Measurements from ENCODE around the gene MEGF6. TPM values are rescaled to one million over a fixed set of nuclear protein-coding genes. Genes with fewer than 3 reads are reported as not detected.

MEGF6 gene
- total and polyA plus RNA-seq, 9 of the 15 experiments (the other 6 are each of a cell fraction or from before 2014, with no cell fraction given) = 0.03 to 1.7 (median 0.24) TPM; not detected in 3

DNA sequence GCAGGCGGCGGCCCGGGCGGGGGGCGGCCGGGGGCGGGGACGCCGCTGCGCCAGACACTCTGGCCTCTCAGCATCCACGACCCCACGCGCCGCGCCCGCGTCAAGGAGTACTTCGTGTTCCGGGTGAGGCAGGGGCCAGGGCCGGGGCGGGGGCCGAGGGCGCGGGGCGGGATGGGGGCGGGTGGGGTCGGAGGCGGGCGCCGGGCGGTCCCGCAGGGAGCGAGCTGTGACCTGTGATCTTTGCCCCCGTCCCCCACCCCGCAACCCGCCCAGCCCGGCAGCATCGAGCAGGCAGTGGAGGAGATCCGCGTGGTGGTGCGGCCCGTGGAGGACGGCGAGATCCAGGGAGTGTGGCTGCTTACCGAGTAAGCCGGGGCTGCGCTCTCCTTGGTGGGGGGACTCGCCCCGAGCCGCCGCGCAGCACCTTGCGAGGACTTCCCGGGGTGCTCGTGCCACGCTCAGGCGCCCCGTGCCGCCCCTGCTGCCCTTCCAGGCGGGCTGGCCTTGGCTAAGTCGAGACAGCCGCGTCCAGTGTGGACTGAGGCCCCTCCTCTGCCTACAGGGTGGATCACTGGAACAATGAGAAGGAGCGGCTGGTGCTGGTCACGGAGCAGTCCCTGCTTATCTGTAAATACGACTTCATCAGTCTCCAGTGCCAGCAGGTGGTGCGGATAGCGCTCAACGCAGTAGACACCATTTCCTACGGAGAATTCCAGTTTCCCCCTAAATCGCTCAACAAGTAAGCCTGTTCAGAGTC lies 14.0 kb upstream of the MEGF6 start (continued):
- TF ChIP-seq, protein P1, sequence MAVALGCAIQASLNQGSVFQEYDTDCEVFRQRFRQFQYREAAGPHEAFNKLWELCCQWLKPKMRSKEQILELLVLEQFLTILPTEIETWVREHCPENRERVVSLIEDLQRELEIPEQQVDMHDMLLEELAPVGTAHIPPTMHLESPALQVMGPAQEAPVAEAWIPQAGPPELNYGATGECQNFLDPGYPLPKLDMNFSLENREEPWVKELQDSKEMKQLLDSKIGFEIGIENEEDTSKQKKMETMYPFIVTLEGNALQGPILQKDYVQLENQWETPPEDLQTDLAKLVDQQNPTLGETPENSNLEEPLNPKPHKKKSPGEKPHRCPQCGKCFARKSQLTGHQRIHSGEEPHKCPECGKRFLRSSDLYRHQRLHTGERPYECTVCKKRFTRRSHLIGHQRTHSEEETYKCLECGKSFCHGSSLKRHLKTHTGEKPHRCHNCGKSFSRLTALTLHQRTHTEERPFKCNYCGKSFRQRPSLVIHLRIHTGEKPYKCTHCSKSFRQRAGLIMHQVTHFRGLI (CRISPR knock-in tag; IDR thresholded peaks at IDR 0.05) = no peak
- TF ChIP-seq FOXA3 (CRISPR knock-in tag; conservative IDR thresholded peaks at IDR 0.05 in 1 of 2, IDR thresholded peaks at IDR 0.05 in 1 of 2) (0 out of 4 replicates have a peak, but pooled peaks of 1 of the 2 experiments have one; percentile 24), NR2C1 (IDR thresholded peaks at IDR 0.05) (peak; percentile 45; the same call in 1 of the 2 replicates), NR2C1 (tag; IDR thresholded peaks at IDR 0.05) (no peak), EZH2 (IDR thresholded peaks at IDR 0.05; ENCODE audit: borderline replicate concordance, low read depth, low read length) (no peak), SMARCA5 (IDR thresholded peaks at IDR 0.05) (no peak), TFAP4 (CRISPR knock-in tag; IDR thresholded peaks at IDR 0.05; ENCODE audit: borderline replicate concordance) (peak; percentile 52; the same call in 1 of the 2 replicates), MECOM (CRISPR knock-in tag; IDR thresholded peaks at IDR 0.05) (no peak), ZNF57 (CRISPR knock-in tag; IDR thresholded peaks at IDR 0.05) (no peak), RB1 (IDR thresholded peaks at IDR 0.05; ENCODE audit: low read depth) (peak; percentile 48; the same call in 1 of the 2 replicates), CBX3 (IDR thresholded peaks at IDR 0.05; ENCODE audit: borderline replicate concordance in 1 of 2, low read length in 2 of 2) (no peak), GTF2A2 (tag; IDR thresholded peaks at IDR 0.05) (no peak), DDX20 (tag; IDR thresholded peaks at IDR 0.05; ENCODE audit: low read depth) (no peak), CBX2 (IDR thresholded peaks at IDR 0.05; ENCODE audit: insufficient read depth, low read length, poor library complexity, severe bottlenecking) (no peak), SFPQ (IDR thresholded peaks at IDR 0.05; ENCODE audit: low read depth, low read length) (no peak), U2AF1 (optimal IDR thresholded peaks at IDR 0.05; ENCODE audit: low read depth, low read length) (no peak), SIN3B (IDR thresholded peaks at IDR 0.05; ENCODE audit: low read depth) (no peak)
- TF ChIP-seq, protein P2, sequence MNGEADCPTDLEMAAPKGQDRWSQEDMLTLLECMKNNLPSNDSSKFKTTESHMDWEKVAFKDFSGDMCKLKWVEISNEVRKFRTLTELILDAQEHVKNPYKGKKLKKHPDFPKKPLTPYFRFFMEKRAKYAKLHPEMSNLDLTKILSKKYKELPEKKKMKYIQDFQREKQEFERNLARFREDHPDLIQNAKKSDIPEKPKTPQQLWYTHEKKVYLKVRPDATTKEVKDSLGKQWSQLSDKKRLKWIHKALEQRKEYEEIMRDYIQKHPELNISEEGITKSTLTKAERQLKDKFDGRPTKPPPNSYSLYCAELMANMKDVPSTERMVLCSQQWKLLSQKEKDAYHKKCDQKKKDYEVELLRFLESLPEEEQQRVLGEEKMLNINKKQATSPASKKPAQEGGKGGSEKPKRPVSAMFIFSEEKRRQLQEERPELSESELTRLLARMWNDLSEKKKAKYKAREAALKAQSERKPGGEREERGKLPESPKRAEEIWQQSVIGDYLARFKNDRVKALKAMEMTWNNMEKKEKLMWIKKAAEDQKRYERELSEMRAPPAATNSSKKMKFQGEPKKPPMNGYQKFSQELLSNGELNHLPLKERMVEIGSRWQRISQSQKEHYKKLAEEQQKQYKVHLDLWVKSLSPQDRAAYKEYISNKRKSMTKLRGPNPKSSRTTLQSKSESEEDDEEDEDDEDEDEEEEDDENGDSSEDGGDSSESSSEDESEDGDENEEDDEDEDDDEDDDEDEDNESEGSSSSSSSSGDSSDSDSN (IDR thresholded peaks at IDR 0.05; ENCODE audit: borderline replicate concordance in 1 of 2, low read depth in 2 of 2, low read length in 2 of 2) = no peak

All from K562 (cell line).